NCI-H2171 treated with DMSO at 0.1 percent for 48 hours (cell line): ENCODE results near the gene LRRC14B.

Experiments
- DNase-seq: peaks from one replicate; lab custom pipeline; 2025; lab: John Stamatoyannopoulos, UW

Gene LRRC14B

DNA sequence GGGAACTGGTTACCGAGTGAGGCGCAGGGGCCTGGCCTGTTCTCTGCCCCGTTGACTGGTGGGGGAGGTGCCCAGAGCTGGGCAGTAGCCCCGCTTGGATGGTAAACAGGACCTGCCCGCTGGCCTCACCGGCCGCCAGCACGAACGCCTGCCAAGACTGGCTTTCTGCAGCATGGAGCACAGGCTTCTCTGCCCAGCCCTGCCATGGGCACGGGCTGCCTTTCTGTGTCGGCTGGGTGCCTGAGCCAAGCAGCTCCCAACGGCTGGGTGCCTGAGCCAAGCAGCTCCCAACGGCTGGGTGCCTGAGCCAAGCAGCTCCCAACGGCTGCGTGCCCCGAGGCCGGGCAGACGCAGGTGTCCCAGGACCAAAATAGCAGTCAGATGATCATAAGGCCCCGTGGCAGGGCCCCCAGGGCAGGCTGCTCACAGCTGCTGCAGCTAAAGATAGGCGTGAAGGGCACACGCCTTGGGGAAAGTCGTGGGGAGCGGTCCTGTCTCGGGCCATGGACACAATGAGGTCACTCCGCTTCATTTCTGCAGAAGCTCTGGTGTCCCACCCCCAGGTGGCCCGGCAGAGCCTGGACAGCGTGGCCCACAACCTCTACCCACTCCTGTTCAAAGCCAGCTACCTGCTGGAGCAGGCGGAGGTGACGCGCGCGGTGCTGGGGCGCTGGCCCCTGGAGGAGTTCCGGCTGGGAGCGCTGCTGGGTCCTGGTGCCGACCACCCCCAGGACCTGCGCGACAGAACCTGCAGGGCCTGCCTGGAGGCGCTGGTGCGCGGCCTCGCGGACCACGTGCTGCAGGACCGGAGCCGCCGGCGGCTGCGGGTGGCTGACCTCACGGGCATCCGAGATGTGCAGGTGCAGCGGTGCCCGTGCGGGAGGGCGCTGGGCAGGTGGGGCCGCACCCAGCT, at the start of gene LRRC14B:
Gene LRRC14B (plus strand): TSS at position 460 of the 913 bp plus-strand sequence. CDS start 44 bp downstream, at position 504.
- peak; percentile 53 for DNase-seq

DNA sequence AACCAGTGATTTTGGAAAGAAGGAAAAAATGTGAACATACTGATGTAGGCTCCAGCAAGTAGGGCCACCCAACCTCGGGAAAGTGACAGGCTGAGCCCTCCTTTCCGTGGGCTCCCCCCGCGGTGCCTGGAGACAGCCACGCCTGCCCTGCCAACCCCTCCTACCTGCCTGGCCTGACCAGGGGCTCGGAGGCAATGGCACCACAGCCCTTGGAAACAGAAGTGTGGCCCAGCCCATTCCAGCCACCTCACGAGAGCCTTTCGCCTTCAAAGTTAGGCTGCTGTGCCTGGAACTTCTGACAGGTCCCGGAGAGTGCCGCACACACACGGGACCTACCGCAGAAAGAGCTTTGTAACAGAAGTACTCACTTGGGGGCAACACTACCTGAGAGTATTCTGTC, 49.5 kb upstream of the LRRC14B start:
- no peak for DNase-seq

DNA sequence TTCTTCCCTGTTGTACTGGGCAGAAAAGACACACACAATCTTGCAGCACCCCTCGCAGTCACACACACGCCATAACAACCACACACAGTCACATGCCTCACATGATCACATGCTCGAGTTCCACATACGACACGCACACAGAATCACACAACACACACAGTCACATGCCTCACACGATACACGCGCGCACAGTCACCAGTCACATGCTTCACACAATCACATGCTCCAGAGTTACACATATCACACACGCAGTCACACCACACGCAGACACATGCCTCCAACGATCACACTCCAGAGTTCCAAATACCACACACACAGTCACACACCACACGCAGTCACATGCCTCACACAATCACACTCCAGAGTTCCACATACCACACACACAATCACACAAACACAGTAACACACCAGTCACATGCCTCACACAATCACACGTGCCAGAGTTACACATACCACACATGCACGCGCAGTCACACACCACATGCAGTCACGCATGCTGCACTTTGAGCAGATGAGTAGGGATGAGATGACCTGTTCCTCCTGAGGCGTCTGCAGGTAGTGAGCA, 49.0 kb upstream of the LRRC14B start:
- no peak for DNase-seq

DNA sequence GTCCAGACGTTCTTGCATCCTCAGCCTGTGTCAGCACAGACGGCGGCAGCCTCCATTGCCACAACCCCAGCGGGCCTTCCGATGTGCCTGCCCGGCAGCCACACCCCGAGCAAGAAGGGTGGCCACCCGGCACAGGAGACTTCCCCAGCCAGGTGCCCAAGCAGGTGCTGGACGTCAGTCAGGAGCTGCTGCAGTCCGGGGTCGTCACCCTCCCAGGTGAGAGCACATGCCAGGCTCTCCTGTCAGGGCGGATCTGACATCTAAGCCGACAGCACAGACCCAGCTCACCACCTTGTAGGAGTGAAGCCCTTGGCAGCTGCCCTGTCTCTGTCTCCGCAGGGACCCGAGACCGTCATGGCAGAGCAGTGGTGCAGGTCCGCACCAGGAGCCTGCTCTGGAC, 48.3 kb upstream of the LRRC14B start:
- no peak for DNase-seq

DNA sequence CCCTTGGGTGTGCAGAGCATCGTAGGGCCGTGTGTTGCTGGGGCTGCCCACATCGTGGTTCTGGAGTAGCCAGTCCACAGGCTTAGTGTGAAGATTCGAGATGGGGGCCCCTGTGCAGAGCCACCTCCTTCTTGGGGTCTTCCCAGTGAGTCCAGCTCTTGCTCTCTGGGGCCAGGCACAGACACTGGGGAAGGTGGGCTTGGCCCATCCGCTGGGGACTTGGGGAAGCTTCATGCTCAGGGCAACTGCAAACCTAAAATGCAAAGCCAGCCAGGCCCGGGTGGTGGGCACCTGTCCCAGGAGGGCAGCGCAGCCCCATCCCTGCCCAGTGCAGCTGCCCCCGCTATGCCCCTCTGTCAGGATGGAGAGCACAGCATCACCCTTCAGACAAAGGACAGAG, 46.4 kb upstream of the LRRC14B start:
- DNase-seq: no peak

DNA sequence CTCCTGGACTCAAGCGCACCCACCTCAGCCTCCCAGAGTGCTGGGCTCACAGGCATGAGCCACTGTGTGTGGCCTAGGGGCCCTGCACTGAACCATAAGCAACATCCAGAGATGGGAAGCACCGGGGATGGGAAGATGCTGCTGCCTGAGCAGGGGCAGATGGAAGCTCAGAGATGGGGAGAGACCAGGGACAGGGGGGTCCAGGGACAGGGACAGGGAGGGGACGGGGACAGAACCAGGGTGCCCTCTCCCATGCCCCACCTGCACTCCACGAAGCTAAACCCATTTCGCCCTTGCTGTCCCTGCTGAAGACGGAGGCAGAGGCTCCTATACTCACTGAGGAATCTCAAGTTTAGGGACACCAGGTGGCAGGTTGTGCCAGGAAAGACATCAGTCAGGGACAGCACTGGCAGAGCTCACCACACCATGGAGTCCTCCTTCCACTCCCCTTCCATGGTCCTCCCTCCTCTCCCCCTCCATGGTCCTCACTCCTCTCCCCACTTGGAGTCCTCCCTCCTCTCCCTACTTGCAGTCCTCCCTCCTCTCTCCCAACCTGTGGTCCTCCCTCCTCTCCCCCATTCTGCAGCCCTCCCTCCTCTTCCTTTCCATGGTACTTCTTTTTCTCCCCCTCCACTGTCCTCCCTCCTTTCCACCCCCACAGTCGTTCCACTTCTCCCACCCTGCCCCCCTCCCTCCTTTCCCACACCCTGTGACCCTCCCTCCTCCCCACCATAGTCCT, 45.5 kb upstream of the LRRC14B start:
- DNase-seq: no peak

DNA sequence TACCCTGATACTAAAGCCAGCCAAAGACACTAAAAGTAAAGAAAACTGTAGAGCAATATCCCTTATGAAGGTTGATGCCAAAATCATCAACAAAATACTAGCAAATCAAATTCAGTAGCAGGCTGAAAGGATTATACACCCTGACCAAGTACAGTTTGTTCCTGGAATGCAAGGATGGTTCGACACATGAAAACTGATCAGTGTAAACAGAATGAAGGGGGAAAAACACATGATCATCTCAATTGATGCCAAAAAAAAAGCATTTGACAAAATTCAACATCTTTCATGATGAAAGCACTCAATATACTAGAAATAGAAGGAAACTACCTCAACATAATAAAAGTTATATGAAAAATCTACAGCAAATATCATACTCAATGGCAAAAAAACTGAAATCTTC, 43.5 kb upstream of the LRRC14B start:
- no peak for DNase-seq

DNA sequence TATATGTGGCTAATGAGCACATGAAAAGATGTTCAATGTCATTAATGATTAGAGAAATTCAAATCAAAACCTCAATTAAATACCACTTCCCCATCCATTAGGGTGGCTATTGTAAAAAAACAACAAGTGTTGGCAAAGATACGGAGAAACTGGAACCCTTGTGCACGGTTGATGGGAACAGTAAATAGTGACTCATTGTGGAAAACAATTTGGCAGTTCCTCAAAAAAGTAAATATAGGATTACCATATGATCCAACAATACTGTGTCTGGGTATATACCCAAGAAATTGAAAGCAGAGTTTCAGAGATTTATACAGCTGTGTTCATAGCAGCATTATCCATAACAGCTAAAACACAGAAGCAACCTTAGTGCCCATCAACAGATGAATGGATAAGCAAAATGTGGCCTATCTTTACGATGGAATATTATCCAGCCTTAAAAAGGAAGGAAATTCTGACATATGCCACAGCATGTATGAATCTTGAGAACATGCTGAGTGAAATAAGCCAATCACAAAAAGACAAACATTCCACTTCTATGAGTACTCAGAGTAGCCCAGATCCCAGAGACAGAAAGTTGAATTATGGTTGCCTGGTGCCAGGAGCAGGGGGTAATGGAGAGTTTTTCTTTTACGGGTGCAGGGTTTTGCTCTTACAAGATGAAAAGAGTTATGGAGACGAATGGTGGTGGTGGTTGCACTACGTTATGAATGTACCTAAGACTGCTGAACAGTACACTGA, 41.4 kb upstream of the LRRC14B start:
- no peak for DNase-seq

DNA sequence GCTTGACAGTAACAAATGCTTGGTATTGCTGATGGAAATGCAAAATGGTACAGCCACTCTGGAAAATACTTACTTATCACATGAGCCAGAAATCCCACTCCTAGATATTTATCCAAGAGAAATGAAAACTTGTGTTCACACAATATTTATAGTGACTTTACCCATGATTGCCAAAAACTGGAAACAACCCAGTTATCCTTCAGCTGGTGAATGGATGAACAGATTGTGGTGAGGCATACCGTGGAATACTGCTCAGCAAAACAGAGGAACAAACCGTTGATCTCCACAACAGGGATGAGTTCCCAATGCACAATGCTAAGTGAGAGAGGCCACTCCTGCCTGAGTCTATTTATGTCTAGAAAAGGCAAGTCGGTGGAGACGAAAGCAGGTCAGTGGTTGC, 40.5 kb upstream of the LRRC14B start:
- no peak for DNase-seq

DNA sequence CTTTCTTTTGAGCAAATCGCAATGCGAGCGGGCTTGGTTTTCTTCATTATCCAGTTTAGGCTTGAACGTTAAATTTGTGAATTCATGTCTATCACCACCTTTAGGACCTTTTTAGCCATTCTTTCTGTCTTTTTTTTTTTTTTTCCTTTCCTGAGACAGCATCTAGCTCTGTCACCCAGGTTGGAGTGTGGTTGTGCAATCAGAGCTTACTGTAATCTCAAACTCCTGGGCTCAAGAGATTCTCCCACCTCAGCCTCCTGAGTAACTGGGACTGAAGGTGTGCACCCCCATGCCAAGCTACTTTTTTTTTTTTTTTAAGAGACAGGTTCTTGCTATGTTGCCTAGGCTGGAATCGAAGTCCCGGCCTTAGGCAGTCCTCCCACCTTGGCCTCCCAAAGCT, 39.2 kb upstream of the LRRC14B start:
- DNase-seq: no peak

DNA sequence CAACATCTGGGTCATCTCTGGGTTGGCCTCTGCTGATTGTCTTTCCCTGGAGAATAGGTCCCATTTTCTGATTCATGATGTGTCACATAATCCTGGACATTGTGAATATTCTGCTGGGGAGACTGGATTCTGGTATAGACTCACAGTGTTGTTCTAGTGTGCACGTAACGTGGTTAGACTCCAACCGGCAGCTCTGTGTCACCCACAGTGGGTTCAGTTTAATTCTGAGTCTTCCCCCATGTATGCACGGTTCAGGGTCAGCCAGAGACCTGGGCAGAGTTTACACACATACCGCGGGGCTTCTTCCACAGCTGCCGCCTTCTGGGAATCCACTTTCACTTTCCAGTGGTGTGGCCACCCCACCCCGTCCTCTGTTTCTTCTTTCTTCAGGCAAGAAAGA, 38.0 kb upstream of the LRRC14B start:
- no peak for DNase-seq

DNA sequence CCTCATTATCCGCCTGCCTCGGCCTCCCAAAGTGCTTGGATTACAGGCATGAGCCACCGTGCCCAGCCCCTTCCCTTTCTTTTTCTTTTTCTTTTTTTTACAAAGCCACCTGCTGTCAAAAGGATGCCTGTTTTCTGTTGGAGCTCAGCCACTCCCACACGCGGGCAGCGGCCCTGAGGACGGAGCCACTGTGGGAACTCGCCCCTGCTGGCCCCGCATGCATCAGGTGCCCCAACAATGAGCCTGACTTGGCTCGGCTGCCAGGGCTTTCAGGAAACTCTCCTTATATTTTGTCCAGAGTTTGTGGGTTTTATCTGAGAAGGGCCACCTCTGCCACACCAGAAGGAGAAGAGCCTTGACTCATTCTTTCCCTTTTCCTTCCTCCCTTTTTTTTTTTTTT, 37.1 kb upstream of the LRRC14B start:
- no peak for DNase-seq

DNA sequence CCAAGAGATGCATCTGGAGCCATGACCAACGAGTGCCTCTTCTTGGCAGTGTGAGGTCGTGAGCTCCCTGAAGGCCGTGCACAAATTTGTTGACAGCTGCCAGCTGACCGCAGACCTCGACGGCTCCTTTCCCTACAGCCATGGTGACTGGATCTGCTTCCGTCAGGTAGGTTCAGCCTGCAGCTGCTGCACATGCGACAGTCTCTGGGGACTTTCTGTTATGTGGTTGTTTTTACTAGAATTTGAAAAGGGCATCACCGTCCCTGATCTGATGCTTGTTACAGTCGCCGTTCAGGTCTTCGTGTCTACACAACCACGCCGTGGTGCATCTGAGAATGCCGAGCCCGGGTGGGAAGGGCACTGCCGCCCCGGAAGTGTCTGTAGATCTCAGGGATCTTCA, 36.5 kb upstream of the LRRC14B start:
- no peak for DNase-seq

DNA sequence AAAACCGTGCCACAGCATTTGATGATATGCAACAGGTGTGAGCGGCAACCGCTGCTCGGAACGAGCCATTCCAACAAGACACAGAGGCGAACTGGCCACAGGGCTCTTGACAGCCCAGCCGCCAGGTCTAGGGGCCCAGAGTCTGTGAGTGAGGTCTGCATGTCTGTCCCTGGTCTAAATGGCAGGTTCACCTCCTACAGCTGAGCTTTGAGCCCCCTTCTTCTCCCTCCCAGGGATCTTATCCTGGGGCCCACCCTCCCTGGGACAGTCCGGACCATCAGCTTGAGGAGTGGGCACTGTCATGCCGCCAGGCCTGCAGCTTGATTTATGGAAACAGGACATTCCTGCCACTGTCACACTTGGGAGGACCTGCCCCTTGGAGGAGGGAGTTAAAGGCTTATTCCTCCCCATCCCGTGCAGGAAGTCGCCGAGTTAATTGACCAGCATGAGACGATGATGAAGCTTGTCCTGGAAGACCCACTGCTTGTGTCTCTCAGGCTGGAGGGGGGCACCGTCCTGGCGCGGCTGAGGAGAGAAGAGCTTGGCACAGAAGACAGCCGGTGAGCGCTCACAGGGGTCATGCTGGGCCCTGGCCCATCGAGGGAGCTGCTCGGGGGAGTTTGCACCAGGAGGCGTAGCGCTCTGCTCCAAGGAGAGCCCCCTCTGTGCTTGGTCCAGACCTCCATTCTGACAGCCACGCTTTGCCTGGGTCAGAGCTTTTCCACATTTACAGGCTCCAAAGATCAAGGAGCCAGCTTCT, 35.5 kb upstream of the LRRC14B start:
- DNase-seq: no peak

DNA sequence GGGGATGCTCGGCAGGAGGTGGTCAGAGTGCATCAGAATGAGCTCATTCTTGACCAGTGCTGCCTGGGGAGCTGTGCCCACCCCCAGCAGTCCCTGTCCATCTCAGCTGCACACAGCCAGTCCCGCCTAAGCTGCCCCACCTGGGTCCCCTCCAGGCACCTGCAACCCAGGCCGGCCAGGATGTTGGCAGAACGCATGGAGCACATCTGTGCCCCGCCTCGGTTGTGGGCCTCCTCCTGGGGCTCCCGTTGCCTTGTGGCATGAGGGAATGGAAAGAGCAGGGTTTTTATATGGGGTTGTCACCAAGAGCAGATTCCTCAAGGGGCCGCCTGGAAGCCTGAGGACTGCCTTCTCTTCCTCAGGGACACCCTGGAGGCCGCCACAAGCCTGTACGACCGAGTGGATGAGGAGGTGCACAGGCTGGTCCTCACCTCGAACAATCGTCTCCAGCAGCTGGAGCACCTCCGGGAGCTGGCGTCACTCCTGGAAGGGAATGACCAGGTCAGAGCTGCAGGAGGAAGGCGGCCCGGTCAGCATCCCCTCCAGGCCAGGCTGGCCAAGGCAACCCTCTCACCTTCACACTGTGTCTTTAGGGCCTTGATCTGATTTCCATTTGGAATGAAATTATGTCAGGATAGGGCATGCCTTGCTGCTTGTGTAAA, 34.8 kb upstream of the LRRC14B start:
- DNase-seq: no peak

DNA sequence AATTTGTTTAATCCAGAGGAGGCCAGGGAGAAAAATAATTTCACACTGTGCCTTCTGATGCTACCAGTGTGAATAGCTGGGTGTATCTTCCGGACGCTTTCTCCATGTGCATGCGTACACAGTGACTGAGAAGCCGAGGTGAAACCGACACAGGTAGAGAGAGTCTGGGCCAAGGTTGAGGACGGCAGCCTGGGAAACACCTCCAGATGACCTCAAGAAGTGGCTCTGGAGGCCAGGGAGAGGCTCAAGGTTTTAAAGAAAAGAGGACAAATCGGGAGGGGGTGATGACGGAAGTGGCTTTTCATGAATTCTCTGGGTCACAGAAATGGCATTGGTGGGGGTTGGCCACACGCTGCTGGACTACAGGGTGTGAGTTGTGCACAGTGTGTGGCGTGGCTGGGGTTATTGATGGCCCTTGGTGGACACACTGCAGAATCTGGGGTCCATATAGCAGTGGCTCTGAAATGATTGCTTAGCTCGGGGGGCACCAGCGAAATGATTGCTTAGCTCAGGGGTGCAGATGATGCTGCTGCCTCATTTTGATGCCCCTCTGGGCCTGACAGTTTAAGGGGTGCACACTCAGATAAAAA, 34.1 kb upstream of the LRRC14B start:
- DNase-seq: no peak

DNA sequence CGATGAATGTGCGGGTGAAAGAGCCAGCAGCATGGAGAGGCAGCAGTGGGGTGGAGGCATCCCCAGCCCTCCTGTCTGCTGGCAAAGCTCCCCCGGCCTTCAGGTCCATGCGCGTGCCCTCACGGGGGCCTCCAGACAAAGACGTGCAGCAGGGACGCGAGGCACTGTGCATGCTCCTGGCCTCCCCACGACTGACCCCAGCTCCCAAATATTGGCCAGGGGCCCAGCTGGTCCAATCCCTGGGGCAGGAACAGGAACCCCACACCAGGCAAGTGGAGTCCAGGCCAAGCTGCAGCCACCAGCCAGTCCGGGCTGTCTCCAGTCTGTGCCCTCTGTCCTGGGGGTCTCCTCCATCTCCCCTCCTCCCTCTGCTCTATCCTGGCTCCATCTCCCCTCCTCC, 33.5 kb upstream of the LRRC14B start:
- DNase-seq: no peak

DNA sequence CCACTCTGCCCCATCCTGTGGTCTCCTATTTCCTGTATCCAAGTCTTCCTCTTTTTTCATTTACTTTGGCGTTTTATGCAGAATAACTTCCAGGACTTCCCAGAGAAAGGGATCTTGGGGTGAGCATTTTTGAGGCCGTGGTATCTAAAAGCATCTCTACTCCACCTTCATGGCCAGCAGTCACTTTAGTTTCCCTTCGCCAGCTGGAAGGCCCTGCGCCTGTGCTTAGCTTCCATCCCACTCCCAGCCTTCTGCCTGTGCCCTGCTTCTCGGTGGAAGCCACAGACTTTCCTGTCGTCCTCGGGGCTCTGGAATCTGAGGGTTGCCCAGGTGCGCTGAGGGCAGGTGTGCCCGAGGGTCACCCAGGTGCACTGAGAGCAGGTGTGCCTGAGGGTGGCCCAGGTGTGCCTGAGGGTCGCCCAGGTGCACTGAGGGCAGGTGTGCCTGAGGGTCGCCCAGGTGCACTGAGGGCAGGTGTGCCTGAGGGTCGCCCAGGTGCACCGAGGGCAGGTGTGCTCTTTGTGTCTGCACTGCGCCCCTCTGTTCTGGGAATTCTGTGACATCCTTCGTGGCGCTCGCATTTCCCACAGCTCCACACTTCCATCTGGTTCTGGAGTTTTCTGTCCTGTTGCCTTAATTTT, 32.4 kb upstream of the LRRC14B start:
- DNase-seq: no peak

DNA sequence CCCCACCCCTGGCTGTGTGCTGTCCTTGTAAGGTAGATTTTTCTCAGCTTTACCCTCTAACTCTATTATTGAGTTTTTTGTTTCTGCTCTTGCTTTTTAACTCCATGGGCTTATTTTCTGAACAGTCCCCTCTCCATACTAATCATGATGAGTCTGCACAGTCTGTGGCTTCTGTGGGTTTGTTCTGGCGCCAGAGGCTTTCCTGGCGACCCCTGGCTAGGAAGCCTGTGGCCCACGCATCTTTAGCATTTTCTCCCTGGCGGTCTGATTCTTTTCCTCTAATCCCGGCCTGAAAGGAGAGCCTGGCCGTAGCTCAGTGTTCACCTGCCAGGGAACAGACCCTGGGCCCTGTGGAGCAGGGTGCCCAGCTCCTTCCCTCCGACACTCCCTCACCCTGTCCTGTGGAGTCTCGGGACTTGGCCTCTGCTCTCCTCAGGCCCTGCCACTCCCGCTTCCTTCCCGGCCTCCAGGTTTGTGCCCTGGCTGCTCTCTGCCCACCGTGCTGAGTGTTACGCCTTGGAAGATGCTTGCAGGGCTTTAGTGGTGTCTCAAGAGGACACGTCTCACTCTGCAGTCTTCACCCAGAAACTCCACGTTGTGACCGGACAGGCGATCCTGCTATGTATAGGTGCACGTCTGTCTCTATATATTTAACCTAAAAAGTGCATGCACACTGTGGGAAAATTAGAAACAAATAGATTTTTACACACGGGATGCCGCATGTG, 31.7 kb upstream of the LRRC14B start:
- no peak for DNase-seq

DNA sequence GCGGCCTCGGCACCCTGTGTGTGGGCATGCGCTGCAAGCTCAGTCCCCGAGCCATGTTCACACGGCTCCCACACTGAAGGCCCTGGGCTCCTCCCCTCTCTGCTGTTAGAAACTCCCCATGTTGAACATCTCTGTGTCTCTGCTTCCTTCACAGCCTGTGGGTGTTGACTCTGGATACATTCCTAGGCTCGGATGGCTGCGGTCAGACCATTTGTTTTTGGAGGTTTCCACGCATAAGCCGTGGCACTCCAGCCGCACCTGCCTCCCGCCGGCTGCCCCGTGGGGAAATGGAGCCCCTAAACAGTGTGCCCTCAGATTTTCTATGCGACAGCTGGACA, 31.2 kb upstream of the LRRC14B start:
- DNase-seq: no peak
